ENCODE results near the gene TXNDC8. TPM values are rescaled to one million over a fixed set of nuclear protein-coding genes. Genes with fewer than 3 reads are reported as not detected.

The TXNDC8 gene
- total RNA-seq, 1 experiment from 2014 or later, result not detected

DNA sequence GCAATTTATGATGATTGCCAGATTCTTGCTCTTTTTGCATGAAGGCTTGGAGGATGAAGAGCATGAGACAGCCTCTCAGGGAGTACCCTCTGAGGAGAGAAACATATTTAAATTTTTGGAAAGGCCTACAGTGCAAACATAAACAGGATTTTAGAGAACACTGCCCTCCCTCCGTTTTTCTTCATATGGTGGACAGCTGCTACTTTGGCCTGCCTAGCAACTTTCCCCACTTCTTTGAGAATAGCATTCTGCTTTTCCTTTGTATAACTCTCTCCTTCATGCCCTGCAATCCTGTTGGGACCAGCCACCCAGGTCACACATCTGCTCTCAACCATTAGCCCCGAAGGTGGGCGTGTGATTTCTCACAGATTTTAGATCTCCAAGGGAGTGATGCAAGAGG is 60.9 kb downstream of the TXNDC8 start:
- TF ChIP-seq SIN3A (IDR thresholded peaks at IDR 0.05; ENCODE audit: borderline replicate concordance, insufficient read depth, low read depth, low read length), result no peak
- TF ChIP-seq, protein P1, sequence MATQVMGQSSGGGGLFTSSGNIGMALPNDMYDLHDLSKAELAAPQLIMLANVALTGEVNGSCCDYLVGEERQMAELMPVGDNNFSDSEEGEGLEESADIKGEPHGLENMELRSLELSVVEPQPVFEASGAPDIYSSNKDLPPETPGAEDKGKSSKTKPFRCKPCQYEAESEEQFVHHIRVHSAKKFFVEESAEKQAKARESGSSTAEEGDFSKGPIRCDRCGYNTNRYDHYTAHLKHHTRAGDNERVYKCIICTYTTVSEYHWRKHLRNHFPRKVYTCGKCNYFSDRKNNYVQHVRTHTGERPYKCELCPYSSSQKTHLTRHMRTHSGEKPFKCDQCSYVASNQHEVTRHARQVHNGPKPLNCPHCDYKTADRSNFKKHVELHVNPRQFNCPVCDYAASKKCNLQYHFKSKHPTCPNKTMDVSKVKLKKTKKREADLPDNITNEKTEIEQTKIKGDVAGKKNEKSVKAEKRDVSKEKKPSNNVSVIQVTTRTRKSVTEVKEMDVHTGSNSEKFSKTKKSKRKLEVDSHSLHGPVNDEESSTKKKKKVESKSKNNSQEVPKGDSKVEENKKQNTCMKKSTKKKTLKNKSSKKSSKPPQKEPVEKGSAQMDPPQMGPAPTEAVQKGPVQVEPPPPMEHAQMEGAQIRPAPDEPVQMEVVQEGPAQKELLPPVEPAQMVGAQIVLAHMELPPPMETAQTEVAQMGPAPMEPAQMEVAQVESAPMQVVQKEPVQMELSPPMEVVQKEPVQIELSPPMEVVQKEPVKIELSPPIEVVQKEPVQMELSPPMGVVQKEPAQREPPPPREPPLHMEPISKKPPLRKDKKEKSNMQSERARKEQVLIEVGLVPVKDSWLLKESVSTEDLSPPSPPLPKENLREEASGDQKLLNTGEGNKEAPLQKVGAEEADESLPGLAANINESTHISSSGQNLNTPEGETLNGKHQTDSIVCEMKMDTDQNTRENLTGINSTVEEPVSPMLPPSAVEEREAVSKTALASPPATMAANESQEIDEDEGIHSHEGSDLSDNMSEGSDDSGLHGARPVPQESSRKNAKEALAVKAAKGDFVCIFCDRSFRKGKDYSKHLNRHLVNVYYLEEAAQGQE (IDR thresholded peaks at IDR 0.05; ENCODE audit: insufficient read depth in 1 of 2, low read depth in 2 of 2, low read length in 1 of 2), result no peak
- TF ChIP-seq, protein P2, sequence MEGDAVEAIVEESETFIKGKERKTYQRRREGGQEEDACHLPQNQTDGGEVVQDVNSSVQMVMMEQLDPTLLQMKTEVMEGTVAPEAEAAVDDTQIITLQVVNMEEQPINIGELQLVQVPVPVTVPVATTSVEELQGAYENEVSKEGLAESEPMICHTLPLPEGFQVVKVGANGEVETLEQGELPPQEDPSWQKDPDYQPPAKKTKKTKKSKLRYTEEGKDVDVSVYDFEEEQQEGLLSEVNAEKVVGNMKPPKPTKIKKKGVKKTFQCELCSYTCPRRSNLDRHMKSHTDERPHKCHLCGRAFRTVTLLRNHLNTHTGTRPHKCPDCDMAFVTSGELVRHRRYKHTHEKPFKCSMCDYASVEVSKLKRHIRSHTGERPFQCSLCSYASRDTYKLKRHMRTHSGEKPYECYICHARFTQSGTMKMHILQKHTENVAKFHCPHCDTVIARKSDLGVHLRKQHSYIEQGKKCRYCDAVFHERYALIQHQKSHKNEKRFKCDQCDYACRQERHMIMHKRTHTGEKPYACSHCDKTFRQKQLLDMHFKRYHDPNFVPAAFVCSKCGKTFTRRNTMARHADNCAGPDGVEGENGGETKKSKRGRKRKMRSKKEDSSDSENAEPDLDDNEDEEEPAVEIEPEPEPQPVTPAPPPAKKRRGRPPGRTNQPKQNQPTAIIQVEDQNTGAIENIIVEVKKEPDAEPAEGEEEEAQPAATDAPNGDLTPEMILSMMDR (IDR thresholded peaks at IDR 0.05), result no peak
- TF ChIP-seq POLR2AphosphoS5 (IDR thresholded peaks at IDR 0.05; ENCODE audit: low read depth, low read length), result no peak
- no peak for TF ChIP-seq TCF7L2 (IDR thresholded peaks at IDR 0.05; ENCODE audit: low read depth, low read length)
- ATAC-seq (no peak), DNase-seq (ENCODE audit: low read depth, low spot score) (no peak)
- intact Hi-C loops (cut with micrococcal nuclease; ENCODE audit: unreplicated experiment), result no loop called here
- Histone ChIP-seq H3K4me3 (ENCODE audit: low read depth in 2 of 2, low read length in 2 of 2) (no peak overlapping the region), H3K36me3 (ENCODE audit: control insufficient read depth, insufficient read depth, low read length) (no peaks in the 10 kb centered on the region), H3K9me3 (ENCODE audit: control insufficient read depth, insufficient read depth, low read depth, low read length) (no peaks in the 10 kb centered on the region), H3K27me3 (ENCODE audit: control insufficient read depth, insufficient read depth, low read length) (no peaks in the 10 kb centered on the region), H3K4me1 (ENCODE audit: control insufficient read depth, insufficient read depth, low read length) (no peaks in the 10 kb centered on the region), H3K27ac (ENCODE audit: low read length) (no peak overlapping the region)
- no TSS peak for BruUV-seq (replicated peaks)
- ChIA-PET CTCF (no interaction called here), POLR2A (no interaction called here)
- in situ Hi-C loops (cut with HindIII; ENCODE audit: low pct_unique_long_range_greater_than_20kb, low sequenced_read_pairs), result no loop called here

DNA sequence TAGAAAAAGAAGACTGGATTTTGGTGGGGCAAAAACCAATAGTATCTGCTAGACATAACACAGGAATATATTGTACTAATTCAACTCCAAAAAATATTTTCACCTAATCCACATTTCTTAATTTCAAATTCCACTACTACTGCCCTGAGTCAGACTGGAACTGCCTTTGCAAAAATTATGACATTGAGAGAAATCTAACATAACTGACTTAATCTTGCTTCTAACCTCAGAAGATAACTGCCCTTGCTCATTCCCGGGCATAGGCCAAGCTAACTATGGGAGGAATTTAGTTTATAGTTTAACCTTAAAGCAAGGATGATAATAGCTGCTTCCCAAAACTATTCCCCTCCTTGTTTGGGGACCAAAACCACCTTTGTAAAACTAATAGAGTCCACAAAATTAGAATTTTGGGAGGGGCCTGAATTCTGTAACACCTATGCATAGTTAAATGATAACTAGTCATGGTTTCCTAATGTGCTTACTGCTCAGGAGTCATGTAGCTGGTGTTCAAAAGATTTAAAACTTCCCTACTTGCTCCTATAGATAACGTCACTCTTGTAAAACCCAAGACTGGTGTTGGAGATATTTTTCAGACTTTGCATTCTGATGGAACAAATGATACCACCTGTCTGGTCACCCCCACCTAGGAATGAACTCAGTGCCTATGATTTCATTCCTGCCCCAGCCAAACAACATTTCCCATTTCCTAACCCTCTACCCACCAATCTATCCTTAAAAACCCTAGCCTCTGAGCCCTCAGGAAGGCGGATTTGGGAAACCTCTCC is 67.3 kb downstream of the TXNDC8 start:
- no TSS peak for BruUV-seq (replicated peaks)
- POLR2A ChIA-PET, result no interaction called here
- CTCF ChIA-PET, result no interaction called here
- Histone ChIP-seq H3K9me3 (ENCODE audit: control insufficient read depth, insufficient read depth, low read depth, low read length) (no peaks in the 10 kb centered on the region), H3K4me3 (ENCODE audit: low read depth in 2 of 2, low read length in 2 of 2) (no peak overlapping the region), H3K36me3 (ENCODE audit: control insufficient read depth, insufficient read depth, low read length) (no peaks in the 10 kb centered on the region), H3K4me1 (ENCODE audit: control insufficient read depth, insufficient read depth, low read length) (no peaks in the 10 kb centered on the region), H3K27ac (ENCODE audit: low read length) (no peak overlapping the region), H3K27me3 (ENCODE audit: control insufficient read depth, insufficient read depth, low read length) (no peaks in the 10 kb centered on the region)
- ATAC-seq, result no peak
- in situ Hi-C loops (cut with HindIII; ENCODE audit: low pct_unique_long_range_greater_than_20kb, low sequenced_read_pairs) (no loop called here), intact Hi-C loops (cut with micrococcal nuclease; ENCODE audit: unreplicated experiment) (no loop called here)
- TF ChIP-seq TCF7L2 (IDR thresholded peaks at IDR 0.05; ENCODE audit: low read depth, low read length) (no peak), SIN3A (IDR thresholded peaks at IDR 0.05; ENCODE audit: borderline replicate concordance, insufficient read depth, low read depth, low read length) (no peak), POLR2AphosphoS5 (IDR thresholded peaks at IDR 0.05; ENCODE audit: low read depth, low read length) (no peak)
- TF ChIP-seq, protein P2 (IDR thresholded peaks at IDR 0.05), result no peak
- TF ChIP-seq, protein P1 (IDR thresholded peaks at IDR 0.05; ENCODE audit: insufficient read depth in 1 of 2, low read depth in 2 of 2, low read length in 1 of 2), result no peak
- no peak for DNase-seq (ENCODE audit: low read depth, low spot score)

All from Panc1 (cell line).